HuH-7.5 (cell line): ENCODE data around the gene MSI2.

Source experiments
- DNase-seq: peaks from one replicate; pipeline ENCODE4 v3.0.0; 2011; ENCODE audit warnings: low spot score

The MSI2 gene

DNA sequence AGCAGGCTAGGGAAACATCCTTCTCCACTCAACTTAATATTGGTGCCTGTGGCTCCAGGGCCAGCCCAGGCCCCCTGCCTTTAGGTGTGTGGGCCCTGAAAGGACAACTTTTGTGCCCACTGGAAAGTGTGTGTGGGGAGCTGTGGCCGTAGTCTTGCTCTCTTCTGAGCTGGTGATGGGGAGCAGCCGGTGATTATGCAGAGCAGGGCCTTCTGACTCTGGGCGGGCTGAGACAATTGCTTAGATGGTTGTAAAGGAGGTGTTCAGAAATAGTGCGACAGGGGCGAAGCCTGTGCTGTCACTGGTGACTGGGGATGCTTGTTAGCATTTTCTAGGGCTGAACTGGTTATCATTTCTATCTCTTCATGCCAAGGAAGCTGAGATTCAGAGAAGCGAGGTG lies 62.6 kb downstream of the MSI2 start:
- no peak for DNase-seq

DNA sequence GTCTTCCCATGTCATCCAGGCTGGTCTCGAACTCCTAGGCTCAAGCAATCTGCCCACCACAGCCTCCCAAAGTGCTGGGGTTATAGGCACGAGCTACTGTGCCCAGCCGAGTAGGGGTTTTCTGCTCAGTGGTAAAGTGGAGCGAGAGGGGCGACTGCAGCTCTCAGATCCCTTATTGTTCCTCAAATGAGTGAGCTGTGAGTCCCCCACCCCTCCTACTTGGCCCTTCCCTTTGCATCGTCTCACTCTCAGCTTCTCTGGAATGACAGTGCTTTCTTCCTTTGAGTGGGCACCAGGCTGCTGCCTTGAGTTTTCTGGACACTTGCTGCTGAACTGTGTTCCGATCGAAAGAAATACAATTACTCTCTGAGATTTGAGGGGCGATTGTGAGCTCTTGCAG lies 63.5 kb downstream of the MSI2 start:
- no peak for DNase-seq

DNA sequence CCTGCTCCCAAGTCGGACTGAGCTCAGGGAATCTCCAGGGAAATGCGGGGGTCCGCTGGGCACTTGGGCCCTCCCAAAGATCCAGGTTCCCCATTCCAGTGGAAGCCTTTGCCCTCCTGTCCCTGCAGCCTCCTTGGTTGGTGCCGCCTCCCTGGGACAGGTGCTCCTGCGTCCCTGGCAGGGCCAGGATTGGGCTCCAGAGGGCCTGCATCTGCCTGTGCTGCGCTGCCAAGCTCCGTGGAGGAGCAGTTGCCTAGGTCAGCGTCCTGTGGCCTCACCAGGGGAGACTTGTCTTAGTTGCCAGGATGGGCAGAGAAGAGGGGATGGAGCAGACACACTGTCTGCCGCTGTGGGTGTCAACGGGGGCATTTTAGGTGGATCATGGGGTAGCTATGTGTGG lies 67.1 kb downstream of the MSI2 start:
- DNase-seq, result no peak

DNA sequence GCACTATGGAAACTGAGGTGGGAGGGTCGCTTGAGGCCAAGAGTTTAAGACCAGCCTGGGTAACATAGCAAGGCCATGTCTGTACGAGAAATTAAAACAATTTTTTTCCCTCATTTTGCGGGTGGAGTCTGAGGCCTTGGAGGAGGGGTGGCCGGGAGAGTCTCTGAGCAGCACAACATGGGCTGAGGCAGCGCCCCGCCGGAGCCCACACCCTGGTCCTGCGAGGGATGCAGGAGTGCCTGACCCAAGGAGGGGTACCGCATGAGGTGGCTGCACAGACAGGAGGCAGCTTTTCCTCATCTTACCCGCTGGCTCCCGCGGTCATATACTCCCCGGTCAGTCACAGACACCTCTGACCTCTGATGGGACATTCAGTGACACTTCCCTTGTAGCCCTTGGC lies 67.7 kb downstream of the MSI2 start:
- DNase-seq, result no peak

DNA sequence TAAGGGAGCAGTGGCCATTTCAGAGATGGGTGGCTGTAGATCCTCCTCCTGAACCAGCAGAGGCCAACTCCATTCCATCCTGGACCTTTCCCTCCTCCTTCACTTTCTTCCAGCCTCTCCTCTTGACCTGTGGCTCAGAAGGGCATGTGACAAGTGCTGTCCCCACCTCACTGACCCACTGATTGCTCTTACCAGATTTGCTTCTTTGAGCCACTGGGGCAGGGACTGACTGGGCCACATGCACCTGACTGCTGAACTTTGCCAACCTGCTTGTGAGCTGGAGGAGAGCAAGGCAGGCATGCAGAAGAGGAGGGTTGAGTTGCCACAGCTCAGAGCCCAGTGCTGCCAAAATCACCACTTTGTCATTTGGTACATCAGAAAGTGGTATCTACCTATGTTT lies 68.3 kb downstream of the MSI2 start:
- DNase-seq, result no peak

DNA sequence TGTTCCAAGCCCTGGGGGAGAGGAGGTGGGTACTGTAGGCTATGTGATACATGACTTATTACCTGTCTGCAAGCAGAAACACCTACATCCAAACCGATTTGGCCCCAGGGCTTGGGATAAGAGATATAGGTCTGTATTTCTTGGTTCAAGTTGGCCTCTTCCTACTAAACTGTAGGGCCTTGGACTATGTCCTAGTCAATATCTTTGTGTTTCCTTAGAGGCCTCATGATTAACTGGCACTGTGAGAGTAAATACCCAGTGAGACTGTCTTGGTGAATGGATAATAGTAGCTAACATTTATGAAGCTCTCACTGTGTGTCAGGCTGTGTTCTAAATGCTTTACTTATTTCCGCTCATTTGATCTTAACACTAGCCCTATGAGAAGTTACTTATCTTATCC lies 70.0 kb downstream of the MSI2 start:
- DNase-seq, result no peak

DNA sequence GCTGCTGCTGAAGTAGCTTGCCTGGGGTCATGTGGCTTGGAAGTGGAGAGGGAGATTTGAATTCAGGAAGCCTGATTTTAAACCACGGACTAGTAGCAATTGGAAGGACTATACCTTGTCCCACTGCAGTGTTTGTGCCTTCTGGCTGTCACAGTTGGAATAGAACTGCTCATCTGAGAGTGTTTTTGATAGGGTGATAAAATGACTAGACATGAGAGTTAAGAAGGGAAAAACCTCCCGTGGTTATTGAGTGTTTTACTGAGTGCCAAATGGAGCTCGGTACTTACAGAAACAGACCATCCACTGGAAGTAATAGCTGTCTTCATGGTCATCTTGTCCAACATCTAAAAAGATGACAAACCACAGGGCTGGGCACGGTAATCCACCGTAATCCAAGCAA lies 70.4 kb downstream of the MSI2 start:
- no peak for DNase-seq

DNA sequence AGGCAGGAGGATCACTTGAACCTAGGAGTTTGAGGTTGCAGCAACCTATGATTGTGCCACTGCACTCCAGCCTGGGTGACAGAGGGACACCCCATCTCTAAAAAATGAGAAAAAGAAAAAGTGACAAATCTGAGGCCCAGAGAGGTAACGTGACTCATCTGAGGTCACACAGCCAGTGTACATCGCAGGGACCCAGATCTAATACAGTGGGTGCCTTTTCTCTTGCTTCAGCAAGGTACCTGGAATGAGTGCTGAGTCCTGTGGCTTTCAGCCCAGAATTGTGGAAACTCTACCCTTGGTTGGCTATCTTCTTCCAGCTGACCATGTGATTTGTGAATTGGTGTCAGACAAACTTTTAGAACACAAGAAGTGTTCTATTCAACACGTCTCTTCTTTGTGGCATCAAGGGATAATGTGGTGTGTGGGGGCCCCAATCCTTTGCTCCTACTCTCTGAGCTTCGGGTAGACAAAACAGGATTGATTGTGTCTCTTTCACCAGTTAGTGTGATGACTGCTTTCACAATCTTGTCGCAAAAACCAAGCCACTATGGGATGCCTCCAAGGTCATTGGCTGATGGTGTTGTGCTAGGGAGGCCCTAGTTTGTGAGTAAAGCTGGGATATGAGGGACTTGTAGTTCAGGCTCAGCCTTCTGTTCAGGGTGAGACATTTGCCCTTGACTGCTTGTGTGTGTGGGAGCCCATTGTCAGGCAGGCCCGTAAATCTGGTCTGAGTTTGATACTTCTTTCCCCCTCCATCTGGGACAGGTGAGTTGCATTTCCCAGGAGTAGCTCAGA lies 71.0 kb downstream of the MSI2 start:
- DNase-seq, result no peak

DNA sequence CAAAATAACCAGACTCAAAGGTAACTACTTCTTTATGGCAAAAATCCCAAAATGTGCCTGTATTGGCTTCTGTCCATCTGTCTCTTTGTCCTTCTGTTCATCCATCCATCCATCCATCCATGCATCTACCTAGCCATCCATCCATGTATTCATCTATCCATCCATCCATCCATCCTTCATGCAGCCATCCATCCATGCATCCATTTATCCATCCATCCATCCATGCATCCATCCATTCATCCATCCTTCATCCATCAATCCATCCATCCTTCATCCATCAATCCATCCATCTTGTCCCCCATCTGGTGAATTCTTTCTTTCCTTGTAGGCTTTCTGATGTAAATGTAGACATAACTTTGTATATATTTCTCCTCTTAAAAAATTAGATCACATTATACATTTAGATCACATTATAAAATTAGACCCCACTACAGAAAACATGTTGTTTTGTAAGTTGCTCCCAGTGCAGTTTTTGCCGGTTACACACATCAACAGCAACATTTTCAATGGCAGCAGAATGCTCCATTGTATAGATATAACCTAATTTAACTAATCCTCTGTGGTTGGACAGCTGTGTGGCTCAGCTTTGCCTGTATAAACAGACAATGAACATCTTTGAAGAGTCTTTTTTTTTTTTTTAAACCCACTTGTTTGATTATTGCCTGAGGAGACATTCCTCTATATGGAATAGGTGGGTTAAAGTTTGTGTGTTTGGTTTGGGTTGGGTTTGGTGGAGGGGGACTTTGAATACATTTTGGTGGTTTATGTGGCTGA lies 72.0 kb downstream of the MSI2 start:
- no peak for DNase-seq

DNA sequence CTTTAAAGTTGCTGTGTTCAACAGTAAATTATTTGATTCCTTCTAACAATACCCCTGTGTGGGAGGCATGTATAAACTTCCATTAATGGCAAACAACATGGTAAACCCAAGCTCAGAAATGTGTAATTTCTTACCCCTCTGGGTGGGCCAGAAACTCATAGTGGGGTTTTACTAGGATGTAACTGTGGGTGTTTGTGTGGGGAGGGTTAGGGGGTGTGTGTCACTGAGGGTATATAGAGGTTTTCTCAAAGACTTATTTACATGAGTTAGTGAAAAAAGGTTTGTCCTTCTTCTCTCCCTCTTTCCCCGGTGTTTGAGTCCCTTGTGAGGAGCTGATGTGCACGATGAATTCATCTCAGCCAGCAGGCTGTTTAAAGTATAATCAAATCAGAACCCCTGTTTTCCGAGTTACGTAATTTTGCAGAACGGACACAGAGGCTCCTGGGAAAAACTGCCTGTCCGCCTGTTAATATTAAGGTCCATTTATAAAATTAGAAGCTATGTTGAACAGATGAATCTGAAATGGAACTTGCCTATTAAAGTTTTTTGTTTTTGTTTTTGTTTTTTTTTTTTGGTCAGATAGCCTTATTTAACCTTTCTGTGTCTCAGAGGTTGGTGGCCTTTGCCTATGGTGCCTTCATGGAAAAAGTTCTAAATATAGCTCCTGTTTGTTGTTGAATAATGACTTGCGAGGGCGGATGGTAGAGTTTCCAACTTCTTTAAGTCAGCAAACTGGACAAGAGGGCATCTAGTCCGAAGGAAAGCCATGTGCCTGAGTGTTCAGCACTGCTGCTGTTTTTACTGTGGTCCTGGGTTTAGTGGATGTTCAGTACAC lies 73.3 kb downstream of the MSI2 start:
- no peak for DNase-seq

DNA sequence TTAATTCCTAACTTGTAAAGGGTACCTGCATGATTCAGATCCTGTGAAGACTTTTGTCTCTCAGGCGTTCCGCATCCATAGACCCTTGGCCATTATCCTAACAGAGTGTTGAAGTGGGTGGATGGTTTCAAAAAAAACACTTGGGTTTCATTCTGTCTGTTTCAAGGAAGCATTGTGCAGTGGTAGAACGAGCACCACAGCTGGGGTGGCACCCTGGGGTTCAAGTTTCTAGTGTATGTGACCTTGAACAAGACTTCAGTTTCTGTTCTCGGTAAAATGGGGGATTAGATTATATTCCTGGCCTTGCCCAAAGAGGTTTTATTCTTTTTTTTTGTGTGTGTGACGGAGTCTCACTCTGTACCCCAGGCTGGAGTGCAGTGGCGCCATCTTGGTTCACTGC lies 74.3 kb downstream of the MSI2 start:
- DNase-seq, result no peak

DNA sequence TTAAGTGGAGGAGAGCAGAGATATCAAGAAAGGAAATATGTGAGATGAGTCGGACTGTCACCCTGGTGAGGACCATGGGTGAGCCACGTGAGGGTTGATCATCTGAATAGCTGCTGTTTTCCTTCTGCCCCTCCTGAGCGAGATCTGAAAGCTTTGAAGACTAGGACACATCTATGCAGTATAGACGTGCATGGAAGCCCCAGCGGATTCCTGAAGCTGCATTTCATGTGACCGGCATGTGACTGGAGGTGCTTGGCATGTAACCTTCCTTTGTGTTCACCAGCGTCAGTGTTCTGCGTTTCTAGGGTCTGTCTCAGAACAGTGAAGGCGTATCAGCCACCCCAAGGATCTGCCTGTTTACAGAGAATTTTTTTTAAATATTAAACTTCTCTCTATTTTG lies 75.1 kb downstream of the MSI2 start:
- DNase-seq, result no peak

DNA sequence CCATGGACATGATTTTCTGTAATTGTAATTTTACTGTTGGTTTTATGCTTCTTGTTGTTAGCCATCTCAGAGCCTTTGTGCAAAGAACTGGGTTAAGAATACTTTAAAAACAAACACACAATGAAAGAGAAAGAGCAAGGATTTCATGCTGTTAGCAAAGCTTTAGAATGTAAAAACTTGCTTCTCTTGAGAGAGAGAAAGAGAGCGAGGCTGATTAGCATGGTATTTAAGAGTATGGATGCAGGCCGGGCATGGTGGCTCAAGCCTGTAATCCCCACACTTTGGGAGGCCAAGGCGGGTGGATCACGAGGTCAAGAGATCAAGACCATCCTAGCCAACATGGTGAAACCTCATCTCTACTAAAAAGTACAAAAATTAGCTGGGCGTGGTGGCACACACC lies 76.2 kb downstream of the MSI2 start:
- DNase-seq, result no peak

DNA sequence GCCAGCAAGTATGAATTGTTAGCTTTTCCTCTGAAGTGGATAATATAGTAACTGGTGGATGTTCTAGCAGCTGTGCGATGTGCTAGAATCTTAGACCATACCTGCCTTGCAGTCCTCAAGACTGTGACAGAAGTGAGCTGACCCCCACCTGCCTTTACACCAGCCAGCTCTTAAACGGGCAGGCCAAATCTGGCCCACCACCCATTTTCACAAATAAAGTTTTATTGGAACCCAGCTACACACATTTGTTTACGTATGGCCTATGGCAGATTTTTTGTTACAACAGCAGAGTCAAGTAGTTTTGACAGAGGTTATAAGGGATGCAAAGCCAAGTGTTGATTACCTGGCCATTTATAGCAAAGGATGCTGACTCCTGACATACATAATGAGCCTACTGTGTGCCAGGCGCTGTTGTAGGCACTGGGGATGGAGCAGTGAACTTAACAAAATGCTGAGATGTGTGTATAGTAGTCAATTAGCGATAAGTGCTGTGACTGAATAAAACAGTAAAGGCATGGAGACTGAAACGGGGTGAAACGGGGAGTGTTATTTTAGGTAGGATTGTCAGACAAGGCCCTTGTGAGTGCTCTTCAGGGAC lies 79.0 kb downstream of the MSI2 start:
- DNase-seq, result no peak

DNA sequence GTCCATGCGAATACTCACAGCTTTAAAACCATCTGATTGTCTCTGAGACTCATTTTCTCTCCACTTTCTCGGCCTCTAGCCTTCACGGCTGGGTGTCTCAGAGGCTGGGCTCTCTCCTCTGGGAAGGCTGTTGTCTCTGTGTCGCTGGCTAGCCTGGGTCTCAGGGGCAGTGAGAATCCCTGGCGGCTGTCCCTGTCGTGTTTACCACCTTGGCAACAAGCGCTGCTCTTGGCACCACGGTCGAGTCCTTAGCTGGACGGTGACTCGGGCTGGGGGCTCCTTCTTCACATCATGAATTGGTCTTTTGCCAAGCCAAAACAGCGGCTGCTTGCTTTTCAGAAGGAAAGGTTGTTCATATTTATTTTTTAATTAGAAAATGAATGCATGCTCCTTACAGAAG lies 81.1 kb downstream of the MSI2 start:
- no peak for DNase-seq

DNA sequence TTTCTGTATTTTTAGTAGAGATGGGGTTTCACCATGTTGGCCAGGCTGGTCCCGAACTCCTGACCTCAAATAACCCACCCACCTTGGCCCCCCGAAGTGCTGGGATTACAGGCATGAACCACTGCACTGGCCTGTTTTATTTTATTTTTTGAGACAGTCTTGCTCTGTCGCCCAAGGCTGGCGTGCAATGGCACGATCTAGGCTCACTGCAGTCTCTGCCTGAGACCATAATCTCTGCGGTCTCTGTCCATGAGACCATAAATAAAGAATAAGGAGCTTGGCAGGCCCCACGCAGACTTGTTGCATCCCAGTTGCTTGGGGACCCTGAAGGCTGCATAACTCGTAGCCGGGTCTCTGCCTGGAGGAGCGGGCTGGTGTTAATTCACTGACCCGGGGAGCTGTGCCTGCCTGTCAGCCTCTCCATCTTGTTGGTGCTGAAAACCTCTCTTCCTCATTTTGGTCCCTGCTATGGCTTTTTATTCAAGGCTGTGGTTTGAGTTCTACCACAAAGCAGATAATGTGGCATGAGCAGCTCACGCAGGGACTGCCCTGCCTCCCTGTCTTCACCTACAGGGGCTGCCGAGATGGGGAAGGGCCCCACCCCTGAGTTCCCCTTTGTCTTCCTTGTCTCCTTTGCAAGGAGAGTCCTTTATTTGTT lies 82.1 kb downstream of the MSI2 start:
- DNase-seq, result no peak

DNA sequence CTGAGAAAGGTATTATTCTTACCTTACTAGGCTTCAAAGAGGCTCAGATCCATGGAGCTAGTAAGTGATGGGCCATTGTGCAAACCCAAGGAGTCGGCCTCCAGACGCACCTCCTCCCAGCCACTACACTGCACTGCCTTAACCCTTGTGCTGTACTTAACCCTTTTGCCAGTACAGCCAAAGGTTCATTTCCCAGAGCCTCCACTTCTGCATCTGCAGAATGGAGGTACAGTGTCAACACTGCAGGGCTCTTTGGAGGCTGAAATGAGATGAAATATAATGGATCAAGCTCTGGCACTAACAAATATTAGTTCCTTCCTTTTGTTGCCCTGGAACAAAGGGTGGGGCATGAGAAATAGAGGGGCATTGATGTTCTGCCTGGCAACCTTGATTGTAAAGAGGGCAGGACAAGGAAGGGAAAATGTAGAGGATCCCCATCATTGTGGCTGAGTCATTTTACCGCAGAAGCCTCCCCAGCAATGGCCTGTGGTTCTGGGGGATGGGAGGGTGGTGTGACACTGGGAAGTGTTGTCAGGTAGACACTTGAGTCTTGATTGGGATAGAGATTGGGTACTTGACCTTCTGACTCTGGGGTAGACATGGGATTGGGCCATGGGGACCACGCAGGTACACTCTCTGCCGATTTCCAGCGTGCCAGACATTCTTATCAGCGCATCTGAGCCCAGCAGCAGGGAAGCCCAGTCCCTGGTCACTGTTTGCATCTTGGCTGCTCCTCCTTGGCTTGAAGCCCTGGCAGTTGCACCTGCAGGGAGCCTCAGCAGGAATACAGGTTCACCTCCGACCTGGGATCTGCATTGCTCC lies 84.0 kb downstream of the MSI2 start:
- DNase-seq, result no peak

DNA sequence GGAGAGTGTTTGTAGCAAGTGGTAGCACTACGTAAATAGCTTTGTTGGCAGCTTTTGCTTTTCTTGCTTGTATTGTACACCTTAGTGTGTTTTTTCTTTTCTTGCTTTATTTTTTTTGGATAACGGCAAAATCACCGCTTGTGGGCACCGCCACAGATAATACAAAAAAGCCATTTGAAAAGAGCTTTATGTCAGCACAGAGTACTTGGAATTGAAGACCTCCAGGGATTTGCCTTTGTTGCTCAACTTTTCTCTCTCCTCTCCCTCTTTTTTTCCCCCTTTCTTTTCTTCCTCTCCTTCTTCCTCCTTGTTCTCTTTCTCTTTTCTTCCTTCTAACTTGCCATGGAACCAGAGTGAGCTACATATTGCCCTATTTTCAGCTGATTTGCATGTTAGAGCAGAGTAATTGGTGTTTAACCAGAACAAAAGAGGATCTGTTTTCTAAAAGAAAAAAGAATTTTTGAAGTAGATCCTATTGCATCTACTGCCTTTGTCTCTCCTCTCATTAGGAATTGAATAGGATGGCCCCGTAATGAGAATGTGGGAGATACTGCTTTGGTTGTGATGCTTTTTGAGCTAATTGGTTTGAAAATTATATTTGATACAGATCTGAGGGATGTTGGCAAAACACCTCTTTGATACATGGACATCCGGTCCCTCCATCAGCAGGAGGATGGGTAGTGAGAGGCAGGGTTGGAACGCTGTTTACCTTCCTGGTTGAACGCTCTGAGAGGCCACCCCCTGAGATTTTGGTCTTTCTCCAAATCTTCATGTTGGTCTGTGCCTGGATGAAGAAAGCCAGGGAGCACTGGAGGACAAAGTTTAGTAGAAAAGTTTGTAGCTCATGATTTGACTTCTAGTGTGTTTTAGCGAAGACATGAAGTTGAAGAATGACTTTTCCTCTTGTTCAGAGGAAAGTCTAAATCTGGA lies 85.6 kb downstream of the MSI2 start:
- no peak for DNase-seq

DNA sequence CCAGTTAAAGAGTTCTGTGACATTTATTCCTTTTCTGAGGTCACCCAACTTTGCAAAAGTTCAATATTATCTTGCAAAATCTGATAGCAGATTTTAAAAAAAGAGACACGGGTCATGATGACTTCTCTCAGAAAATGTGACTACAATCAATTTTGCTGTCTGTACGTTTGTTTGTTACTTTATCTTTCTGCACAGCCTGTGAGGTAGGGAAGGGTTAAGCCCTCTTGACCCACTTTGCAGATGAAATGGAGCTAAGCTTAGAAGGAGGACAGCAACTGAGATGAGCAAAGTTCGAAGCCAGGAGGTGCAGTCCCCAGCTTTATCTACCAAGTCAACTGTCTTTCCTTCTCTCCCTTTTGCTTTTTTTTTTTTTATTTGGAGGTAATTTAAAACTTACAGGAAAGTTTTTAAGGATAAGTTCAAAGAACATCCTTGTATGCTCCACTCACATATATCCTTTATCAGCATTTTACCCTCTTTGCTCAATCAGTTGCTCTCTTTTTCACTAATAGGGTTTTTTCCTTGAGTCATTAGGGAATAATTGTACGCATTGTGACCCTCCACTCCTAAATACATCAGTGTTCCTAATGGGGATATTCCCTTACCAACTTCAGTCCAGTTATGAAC lies 86.8 kb downstream of the MSI2 start:
- DNase-seq, result peak; percentile 36
